MCF 10A (cell line): Measurements from ENCODE around the gene TCF7L2. TPM values are rescaled to one million over a fixed set of nuclear protein-coding genes. Genes with fewer than 3 reads are reported as not detected.
A peak's percentile ranks its signal among the peaks of the same experiment; 100 is the strongest.

Experiments
- BruUV-seq: library from RNA; stranded (reverse); fragments of 400-500 nt; replicated peaks from 2 replicates; lab custom pipeline; 2021; lab: Mats Ljungman, UMichigan
- CTCF ChIA-PET: fragments of 300-600 bp; sonication (Branson Sonifier 250); formaldehyde crosslinking; extraction: SDS; loops from one replicate; lab custom pipeline; 2021; ENCODE audit warnings: antibody characterized with exemption, inconsistent platforms; lab: Yijun Ruan, JAX
- POLR2A ChIA-PET: fragments of 300-600, 350-650 bp; sonication (Branson Sonifier 250); formaldehyde crosslinking; extraction: SDS; loops from one replicate; lab custom pipeline; 2020; ENCODE audit warnings: antibody characterized with exemption, inconsistent platforms; lab: Yijun Ruan, JAX
- DNase-seq: peaks from one replicate; pipeline ENCODE4 v3.0.0-alpha.2; 2018; ENCODE audit not compliant: unreplicated experiment
- H3K27ac Mint-ChIP-seq: one replicate; pipeline ENCODE4 v1.8.0; 2022; ENCODE audit warnings: mild to moderate bottlenecking, low read depth, mixed read lengths; ENCODE audit not compliant: unreplicated experiment
- H3K27me3 Mint-ChIP-seq: one replicate; pipeline ENCODE4 v1.8.0; 2022; ENCODE audit warnings: mixed read lengths; ENCODE audit not compliant: insufficient read depth, unreplicated experiment
- H3K36me3 Mint-ChIP-seq: one replicate; pipeline ENCODE4 v1.8.0; 2022; ENCODE audit warnings: mild to moderate bottlenecking, moderate library complexity, mixed read lengths; ENCODE audit not compliant: insufficient read depth, unreplicated experiment
- H3K4me1 Mint-ChIP-seq: one replicate; pipeline ENCODE4 v1.8.0; 2022; ENCODE audit warnings: mixed read lengths; ENCODE audit not compliant: insufficient read depth, unreplicated experiment
- H3K4me3 Mint-ChIP-seq: one replicate; pipeline ENCODE4 v1.8.0; 2022; ENCODE audit warnings: mild to moderate bottlenecking, moderate library complexity, mixed read lengths; ENCODE audit not compliant: unreplicated experiment
- H3K9me3 Mint-ChIP-seq: one replicate; pipeline ENCODE4 v1.8.0; 2022; ENCODE audit warnings: mixed read lengths; ENCODE audit not compliant: unreplicated experiment
- CTCF ChIP-seq: fragments of 200-600 bp; IDR thresholded peaks from one replicate; pipeline ENCODE4 v1.8.0; 2022; ENCODE audit warnings: antibody characterized with exemption, mild to moderate bottlenecking; ENCODE audit not compliant: unreplicated experiment
- intact Hi-C: fragments of 100-400 bp; cut with micrococcal nuclease; formaldehyde crosslinking; loops from 2 replicates; pipeline ENCODE4 v1.14.1; 2022
- total RNA-seq: library from RNA; stranded (reverse); gene quantifications from 2 replicates; pipeline ENCODE4 v1.2.3, GENCODE V29; 2022

Gene TCF7L2
- total RNA-seq, 1 experiment from 2014 or later, result 25.2 TPM

DNA sequence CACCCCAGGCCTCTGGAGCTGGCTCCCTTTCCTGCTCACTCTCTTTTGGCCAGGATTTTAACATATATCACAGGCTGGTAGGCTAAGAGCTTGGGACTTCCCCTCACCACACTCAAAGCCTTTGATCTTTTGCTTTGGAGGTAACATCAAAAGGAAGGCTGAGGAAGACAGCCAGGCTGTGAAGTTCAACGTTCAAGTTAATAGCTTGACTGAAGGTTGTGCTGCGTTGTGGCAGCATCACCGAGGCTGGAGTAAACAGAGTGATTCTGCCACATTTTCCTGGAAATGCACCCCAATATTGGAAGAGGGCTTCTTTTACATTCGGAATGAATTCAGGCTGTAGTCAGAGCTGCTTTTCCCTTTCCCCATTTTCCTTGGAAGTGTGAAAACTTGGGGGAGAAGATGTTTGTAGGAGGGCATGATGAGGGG is 57.3 kb downstream of the TCF7L2 start:
- Mint-ChIP-seq H3K27me3 (no peaks in the 10 kb centered on the region), H3K4me1 (peaks cover 41% of the 10 kb centered on the region), H3K9me3 (no peaks in the 10 kb centered on the region), H3K4me3 (no peak overlapping the region), H3K27ac (peak overlapping the region; percentile 36), H3K36me3 (peaks cover 55% of the 10 kb centered on the region)
- DNase-seq, result no peak
- ChIA-PET CTCF (interaction anchor here (0.5 to 1.2 kb wide), 4 partner anchors 9 to 513 kb away, joined by 3 to 4 read pairs (median 4); no protein-coding TSS in a partner anchor), POLR2A (interaction anchor here (1.0 to 1.8 kb wide), 2 partner anchors 15 to 52 kb away, joined by 3 to 4 read pairs; no protein-coding TSS in a partner anchor)
- no peak for TF ChIP-seq CTCF
- no TSS peak for BruUV-seq
- intact Hi-C loops, result no loop called here

GRCh38 chr10:113007821-113008220 is 57.8 kb downstream of the TCF7L2 start:
- no peak overlapping the region for H3K27ac Mint-ChIP-seq
- H3K4me3 Mint-ChIP-seq, result no peak overlapping the region
- peaks cover 56% of the 10 kb centered on the region for H3K36me3 Mint-ChIP-seq
- no peak for DNase-seq
- peaks cover 42% of the 10 kb centered on the region for H3K4me1 Mint-ChIP-seq
- TF ChIP-seq CTCF, result no peak
- H3K9me3 Mint-ChIP-seq, result no peaks in the 10 kb centered on the region
- ChIA-PET POLR2A (interaction anchor here (1.0 to 1.8 kb wide), 2 partner anchors 16 to 52 kb away, joined by 3 to 4 read pairs; no protein-coding TSS in a partner anchor), CTCF (interaction anchor here (0.5 to 1.2 kb wide), 3 partner anchors 9 to 109 kb away, joined by 3 to 4 read pairs (median 4); no protein-coding TSS in a partner anchor)
- no peaks in the 10 kb centered on the region for H3K27me3 Mint-ChIP-seq
- intact Hi-C loops, result no loop called here
- no TSS peak for BruUV-seq

GRCh38 chr10:113011592-113012374 is 61.7 kb downstream of the TCF7L2 start:
- POLR2A ChIA-PET, result no interaction called here
- Mint-ChIP-seq H3K27me3 (no peaks in the 10 kb centered on the region), H3K4me1 (peaks cover 29% of the 10 kb centered on the region), H3K4me3 (no peak overlapping the region), H3K27ac (peak overlapping the region; percentile 75), H3K9me3 (no peaks in the 10 kb centered on the region), H3K36me3 (peaks cover 30% of the 10 kb centered on the region)
- intact Hi-C loops, result no loop called here
- no TSS peak for BruUV-seq
- TF ChIP-seq CTCF, result no peak
- CTCF ChIA-PET, result interaction anchor here (0.6 to 1.1 kb wide), 2 partner anchors 25 to 116 kb away, joined by 3 to 5 read pairs; no protein-coding TSS in a partner anchor
- no peak for DNase-seq

DNA sequence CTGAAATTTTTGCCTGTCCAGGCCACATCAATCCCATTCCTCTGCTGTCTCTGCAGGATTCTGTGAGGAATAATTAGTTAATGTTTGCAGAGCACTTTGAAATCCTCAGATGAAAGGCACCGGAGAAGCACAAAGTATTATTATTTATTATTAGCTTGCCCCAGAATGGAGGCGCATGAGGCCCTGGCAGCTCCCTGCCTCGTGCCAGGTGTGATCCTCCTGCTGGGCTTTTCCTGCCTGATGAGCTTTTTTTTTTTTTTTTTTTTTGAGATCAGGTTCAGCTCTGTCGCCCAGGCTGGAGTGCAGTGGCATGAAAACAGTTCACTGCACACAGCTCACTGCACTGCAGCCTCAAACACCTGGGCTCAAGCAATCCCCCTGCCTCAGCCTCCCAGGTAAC is 65.2 kb downstream of the TCF7L2 start:
- H3K4me1 Mint-ChIP-seq, result peaks cover 16% of the 10 kb centered on the region
- H3K27me3 Mint-ChIP-seq, result no peaks in the 10 kb centered on the region
- DNase-seq, result no peak
- no peak for TF ChIP-seq CTCF
- ChIA-PET POLR2A (no interaction called here), CTCF (no interaction called here)
- no TSS peak for BruUV-seq
- no peak overlapping the region for H3K27ac Mint-ChIP-seq
- H3K4me3 Mint-ChIP-seq, result no peak overlapping the region
- no peaks in the 10 kb centered on the region for H3K9me3 Mint-ChIP-seq
- intact Hi-C loops, result no loop called here
- H3K36me3 Mint-ChIP-seq, result peaks cover 12% of the 10 kb centered on the region
